Tibial nerve (tissue), 4 donors: ENCODE data around the gene HECTD1.

ENCODE experiments used
- EP300 ChIP-seq, 2 donors: sonication (generic); formaldehyde crosslinking; IDR thresholded peaks; one replicate each; pipeline ENCODE4 v1.6.1; 2017; ENCODE audit warnings: antibody characterized with exemption in 2 of 2, mild to moderate bottlenecking in 1 of 2
- POLR2A ChIP-seq, 2 donors: fragments of 450-650 bp; IDR thresholded peaks; one replicate each; pipeline ENCODE4 v1.6.1; 2017; ENCODE audit warnings: antibody characterized with exemption in 2 of 2, mild to moderate bottlenecking in 2 of 2, moderate library complexity in 2 of 2
- TF ChIP-seq, protein P1 (sequence below), 5 experiments: fragments of 200-600 bp in 3 of 5; fragments of 450-650 bp in 2 of 5; sonication (generic) in 3 of 5; IDR thresholded peaks; one replicate each; pipeline ENCODE4 v1.5.1; 2016 to 2019; ENCODE audit warnings: antibody characterized with exemption in 5 of 5, mild to moderate bottlenecking in 3 of 5, moderate library complexity in 2 of 5

DNA sequence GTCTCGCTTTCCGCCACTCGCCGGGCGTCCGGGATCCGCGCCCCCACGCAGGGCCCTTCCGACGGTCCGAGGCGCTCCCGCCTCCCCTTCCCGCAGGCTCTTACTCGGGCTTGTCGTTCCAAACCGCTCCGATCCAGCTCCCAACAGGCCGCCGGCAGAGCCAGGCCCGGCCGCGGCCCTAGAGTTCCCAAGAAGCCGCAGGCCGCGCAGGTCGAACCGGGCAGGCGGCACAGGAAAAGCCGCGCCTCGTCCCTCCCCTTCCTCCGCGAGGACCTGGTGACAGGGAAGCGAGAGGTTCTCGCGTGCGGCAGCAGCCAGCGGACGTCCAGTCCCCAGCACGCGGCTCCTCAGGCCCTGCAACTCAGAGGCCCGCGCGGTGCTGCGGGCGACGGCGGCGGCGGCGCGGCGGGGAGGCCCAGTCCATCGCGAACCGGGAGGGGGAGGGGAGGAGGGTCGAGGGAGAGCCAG lies 272 bp downstream of the HECTD1 start:
- TF ChIP-seq, protein P1, sequence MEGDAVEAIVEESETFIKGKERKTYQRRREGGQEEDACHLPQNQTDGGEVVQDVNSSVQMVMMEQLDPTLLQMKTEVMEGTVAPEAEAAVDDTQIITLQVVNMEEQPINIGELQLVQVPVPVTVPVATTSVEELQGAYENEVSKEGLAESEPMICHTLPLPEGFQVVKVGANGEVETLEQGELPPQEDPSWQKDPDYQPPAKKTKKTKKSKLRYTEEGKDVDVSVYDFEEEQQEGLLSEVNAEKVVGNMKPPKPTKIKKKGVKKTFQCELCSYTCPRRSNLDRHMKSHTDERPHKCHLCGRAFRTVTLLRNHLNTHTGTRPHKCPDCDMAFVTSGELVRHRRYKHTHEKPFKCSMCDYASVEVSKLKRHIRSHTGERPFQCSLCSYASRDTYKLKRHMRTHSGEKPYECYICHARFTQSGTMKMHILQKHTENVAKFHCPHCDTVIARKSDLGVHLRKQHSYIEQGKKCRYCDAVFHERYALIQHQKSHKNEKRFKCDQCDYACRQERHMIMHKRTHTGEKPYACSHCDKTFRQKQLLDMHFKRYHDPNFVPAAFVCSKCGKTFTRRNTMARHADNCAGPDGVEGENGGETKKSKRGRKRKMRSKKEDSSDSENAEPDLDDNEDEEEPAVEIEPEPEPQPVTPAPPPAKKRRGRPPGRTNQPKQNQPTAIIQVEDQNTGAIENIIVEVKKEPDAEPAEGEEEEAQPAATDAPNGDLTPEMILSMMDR (IDR thresholded peaks at IDR 0.05): no peak
- TF ChIP-seq POLR2A (IDR thresholded peaks at IDR 0.05): peak; percentile 30 to 61
- TF ChIP-seq EP300 (IDR thresholded peaks at IDR 0.05): peak in 1 of 2 donors; percentile 50
